Limb (tissue), 2 donors: ENCODE results near the gene DDX25.
A peak's percentile ranks its signal among the peaks of the same experiment; 100 is the strongest.
"Not testable (repeated sequence)": the region's sequence is repeated elsewhere in the genome, so short reads cannot be mapped to it uniquely, and the experiment has no call there.

Experiments
- DNase-seq, 2 donors: peaks; one replicate each; pipeline ENCODE4 v3.0.0-alpha.2; 2016; ENCODE audit errors: extremely low spot score in 2 of 2

Gene DDX25

DNA sequence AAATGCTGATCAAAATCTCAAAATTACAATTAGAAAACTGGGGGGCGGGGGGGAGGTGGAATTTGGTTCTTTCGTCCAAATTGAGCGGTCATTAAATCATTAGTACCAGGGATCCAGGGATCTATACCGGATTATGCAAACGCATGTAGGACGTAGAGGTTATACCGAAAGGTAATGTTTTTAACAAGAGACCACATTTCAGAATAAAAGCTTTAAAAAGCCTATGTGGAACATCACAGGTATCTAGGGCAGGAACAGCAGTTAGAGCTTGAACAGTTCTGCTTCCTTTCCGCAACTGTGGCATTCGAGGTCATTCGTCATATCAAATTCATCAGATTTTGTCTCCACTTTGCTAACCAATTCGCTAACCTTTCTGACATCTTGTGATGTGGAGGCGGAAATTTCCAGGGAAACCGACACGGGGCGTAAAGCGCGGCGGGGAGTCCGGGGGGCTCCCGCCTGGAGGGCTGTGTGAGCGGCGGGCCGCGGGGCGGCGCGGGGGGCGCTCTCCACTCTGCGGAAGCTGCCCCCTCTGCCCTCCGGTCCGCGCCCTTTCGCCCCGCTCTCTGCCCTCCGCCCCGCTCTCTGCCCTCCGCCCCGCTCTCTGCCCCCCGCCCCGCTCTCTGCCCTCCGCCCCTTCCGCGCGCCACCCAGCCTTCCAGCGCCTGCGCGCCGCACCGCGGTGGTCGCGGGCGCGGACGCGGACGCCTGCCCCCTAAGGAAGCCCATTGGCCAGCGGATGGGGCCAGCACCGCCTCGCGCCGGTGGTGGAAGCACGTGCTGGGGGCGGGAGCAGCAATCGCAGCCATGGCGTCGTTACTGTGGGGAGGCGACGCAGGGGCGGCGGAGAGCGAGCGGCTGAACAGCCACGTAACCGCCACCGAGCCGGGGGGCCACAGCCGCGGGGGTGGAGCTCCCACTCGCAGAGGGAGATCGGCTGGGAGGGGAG lies at the start of gene DDX25:
DDX25 (plus strand) TSS at position 798 of the 949 bp plus-strand sequence; CDS start at position 808, 10 bp downstream.
- DNase-seq, result peak in 1 of 2 donors; percentile 83

DNA sequence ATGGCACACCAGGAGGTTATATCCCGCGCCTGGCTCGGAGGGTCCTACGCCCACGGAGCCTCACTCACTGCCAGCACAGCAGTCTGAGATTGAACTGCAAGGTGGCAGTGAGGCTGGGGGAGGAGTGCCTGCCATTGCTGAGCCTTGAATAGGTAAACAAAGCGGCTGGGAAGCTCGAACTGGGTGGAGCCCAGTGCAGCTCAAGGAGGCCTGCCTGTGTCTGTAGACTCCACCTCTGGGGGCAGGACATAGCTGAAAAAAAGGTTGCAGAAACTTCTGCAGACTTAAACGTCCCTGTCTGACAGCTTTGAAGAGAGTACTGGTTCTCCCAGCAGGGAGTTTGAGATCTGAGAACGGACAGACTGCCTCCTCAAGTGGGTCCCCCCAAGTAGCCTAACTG lies 46.6 kb upstream of the DDX25 start:
- DNase-seq, result not testable (repeated sequence)

DNA sequence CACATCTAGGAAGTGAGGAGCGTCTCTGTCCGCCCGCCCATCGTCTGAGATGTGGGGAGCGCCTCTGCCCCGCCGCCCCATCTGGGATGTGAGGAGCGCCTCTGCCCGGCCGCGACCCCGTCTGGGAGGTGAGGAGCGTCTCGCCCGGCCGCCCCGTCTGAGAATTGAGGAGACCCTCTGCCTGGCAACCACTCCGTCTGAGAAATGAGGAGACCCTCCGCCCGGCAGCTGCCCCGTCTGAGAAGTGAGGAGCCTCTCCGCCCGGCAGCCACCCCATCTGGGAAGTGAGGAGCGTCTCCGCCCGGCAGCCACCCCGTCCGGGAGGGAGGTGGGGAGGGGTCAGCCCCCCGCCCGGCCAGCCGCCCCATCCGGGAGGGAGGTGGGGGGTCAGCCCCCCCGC lies 41.5 kb upstream of the DDX25 start:
- not testable (repeated sequence) for DNase-seq

- not testable (repeated sequence) for DNase-seq
Observed at GRCh38 chr11:125865354-125865753, 39.0 kb upstream of the DDX25 start.

DNA sequence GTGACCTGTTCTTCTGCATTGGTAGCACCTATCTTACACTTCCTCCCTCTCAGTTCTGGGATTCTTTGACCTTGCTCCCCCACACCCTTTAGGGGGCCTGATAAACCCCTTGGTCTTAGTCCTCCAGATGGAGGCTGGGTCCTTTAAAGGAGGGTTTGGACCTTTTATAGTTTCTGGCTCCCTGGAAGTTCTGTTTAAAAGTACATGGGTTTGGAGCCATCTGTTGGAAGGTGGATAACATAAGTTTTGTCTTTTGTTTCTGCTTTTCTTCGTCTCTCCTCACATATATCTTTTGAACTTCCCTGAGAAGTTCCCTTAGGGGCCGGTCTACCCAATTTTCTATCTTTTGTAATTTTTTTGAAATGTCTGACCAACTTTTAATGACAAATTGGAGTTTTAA lies 34.8 kb upstream of the DDX25 start:
- DNase-seq, result no peak

DNA sequence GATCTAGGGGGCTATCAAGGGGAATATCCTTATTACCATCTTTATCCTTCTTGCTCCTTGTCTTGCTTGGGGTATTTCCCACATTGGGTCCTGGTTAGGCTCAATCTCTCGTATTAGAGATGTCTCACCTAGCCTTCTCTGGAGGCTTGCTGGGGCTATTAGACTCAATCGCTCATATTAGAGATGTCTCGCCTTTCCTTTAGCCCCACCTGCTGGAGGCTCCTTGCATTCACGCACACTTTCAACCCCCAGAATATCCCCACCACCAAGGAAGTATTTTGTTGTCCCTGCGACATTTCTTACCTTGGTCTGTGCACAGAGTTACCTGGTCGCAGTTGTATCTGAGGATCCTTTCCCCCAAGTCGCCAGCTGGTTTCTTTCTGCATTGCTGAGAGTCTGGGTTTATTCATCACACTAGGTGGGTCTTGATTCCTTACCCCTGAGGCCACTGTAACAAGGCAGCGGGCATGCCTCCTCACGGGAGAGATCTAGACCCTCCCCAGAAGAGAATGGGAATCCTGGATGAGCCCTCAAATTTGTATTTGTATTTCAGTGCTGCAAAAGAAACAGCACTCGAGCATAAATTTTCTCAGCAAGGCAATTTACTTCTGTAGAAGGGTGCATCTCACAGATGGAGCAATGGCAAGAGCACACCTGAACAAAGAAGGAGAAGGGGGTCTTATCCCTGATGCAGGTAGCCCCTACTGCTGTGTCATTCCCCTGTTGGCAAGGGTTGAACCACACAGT lies 32.7 kb upstream of the DDX25 start:
- DNase-seq, result no peak

- no peak for DNase-seq
Observed at GRCh38 chr11:125872138-125872491, 32.2 kb upstream of the DDX25 start.

DNA sequence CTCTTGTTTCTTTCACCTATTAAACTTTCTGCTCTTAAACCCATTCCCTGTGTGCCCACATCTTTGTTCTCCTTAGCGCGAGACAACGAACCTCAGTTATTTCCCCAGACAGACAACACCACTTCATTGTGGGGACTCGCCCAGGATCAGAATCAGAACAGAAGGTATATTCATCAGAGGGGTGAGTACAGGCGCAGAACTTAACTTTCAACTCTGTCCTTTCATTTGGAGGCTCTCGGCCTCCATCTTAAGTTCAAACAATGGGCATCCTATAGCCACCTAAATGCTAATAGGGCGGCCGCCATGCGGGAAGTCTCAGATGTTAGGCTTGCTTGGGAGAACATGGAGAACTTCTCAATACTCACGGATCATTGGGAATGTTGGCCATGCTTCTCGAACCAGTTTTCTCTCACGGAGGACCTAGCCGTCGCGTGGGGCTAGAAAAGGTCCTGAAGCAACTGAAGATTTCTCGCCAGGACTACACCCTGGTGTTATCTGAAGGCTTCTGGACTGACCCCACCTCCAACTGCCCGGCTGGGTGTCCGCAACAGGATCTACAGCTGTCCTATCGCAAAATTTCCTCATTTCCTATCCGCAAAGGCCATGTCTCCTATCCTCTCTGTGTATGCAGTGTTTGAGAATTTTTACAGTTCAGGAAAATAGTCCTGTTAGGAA lies 30.3 kb upstream of the DDX25 start:
- DNase-seq, result no peak

DNA sequence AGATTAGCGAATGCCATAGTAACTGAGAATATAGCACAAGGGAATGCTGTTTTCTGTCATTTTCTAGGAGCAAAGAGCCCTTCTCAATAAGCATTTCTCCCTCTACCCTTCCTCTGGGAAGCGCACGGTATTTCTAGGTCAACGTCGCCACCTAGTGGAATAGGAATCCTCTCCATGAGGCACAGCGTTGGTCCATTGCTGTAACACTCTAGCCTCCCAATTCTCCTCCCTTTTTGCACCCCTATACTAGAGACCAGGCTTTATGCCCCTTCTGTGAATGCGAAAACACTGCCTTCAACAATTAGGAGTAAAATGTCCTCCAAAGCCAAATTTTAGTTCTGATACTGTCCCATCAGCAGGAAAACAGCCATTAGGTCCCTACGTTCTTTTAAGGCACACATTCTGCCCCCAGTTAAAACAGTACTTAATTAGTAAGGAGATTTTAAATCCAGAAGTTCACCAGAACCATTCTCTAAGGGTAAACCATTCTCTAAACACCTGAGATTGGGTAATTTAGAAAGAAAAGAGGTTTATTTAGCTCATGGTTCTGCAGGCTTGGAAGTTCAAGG lies 29.7 kb upstream of the DDX25 start:
- peak; percentile 70 to 78 for DNase-seq

DNA sequence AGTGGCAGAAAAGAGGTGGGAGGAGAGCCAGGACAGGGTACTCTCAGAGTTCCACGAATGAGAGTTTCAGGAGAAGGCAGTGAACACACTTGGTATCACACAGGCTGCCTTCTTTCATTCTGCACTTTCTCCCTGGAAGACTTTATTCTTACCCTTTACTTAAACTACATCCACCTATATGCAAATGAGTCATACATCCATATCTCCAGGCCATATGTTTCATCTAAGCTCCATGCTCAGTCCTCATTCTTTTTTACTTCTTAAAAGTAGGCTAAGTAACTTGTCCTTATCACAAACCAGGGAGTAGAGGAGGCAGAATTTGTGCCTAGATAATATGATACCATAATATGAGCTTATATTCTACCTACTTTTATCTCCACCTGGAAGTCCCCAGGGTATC lies 23.0 kb upstream of the DDX25 start:
- DNase-seq, result no peak

DNA sequence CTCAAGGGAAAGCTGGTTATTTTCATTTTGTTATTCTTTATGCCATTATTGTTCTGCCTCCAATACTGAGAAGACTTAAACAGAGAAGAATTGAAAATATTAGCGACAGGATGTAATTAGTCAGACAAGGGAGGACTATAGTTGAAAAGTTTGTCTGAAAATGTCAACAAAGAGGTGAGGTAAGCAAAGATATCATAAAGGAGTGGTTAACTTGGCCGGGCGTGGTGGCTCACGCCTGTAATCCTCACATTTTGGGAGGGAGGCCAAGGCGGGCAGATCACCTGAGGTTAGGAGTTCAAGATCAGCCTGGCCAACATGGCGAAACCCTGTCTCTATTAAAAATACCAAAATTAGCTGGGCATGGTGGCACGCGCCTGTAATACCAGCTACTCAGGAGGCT lies 20.9 kb upstream of the DDX25 start:
- DNase-seq, result no peak

GRCh38 chr11:125886997-125887372 lies 17.3 kb upstream of the DDX25 start:
- DNase-seq, result peak in 1 of 2 donors; percentile 8

DNA sequence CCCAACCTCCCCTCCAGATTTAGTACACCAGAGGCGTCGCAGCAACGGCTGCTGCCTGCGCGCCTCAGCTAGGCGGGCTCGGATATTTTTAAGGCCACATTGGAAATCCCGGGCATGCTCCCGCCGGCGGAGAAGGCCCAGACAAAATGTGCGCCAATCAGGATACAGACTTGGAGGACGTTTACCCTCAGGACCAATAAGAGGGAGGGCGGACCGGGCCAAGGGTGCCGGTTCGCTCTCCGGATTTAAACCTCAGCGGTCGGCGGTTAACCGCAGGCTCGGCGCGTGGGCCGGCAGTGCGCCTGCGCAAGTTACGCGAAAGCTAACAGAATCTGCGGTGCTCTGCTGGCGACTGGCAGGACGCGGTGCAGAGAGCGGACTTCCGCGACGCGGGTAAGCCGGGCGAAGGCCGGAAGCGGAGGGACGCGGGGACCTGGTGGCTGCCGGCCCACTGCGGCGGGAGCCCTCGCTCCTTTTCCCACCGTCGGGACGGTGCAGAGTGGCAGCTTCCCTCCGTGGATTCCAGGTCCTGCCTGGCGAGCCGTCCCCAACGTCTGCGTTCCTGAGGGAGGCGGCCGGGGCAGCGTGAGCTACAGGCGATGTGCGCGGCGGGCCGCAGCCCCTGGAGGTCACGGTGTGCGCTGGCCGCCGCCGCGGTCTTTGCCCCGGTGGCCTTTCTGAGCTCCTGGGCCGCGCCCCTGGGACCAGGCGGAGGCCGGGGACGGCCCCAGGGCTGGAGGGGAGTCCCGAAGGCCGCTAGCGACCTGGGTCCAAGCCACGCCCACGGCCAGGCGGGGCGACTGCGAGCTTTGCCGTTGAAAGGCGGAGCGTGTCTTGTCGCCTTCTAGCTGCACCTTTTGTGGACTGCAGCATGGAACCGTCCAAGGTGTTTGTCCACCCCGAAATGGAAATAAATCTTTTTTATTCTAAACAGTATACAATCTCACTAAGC lies 16.7 kb upstream of the DDX25 start, which contains the start of gene HYLS1:
HYLS1 (plus strand) TSS at position 296 of the 952 bp plus-strand sequence. CDS start 11,701 bp downstream, outside the sequence.
- peak; percentile 93 to 94 for DNase-seq

GRCh38 chr11:125890447-125891100 lies 13.7 kb upstream of the DDX25 start:
- DNase-seq, result no peak

GRCh38 chr11:125892071-125892470 lies 12.2 kb upstream of the DDX25 start:
- DNase-seq, result no peak

- no peak for DNase-seq
Observed at GRCh38 chr11:125892994-125893393, 11.3 kb upstream of the DDX25 start.

GRCh38 chr11:125901872-125902271 lies 2.4 kb upstream of the DDX25 start:
- DNase-seq, result no peak

GRCh38 chr11:125902277-125902926 lies 1.9 kb upstream of the DDX25 start:
- DNase-seq, result no peak
